ENCODE measurements around the gene CTDSPL2. TPM values are rescaled to one million over a fixed set of nuclear protein-coding genes. Genes with fewer than 3 reads are reported as not detected.

The CTDSPL2 gene
- total and polyA plus RNA-seq, 2 experiments from 2014 or later = 21.1 to 48.2 TPM

GRCh38 chr15:44468709-44469385, 41.4 kb downstream of the CTDSPL2 start:
- H3F3A ChIP-seq (ENCODE audit: insufficient read depth) = peaks cover 12% of the 10 kb centered on the region
- H3K4me2 ChIP-seq (ENCODE audit: unreplicated experiment) = peak overlapping the region; percentile 6
- H4K20me1 ChIP-seq (ENCODE audit: insufficient read depth) = no peaks in the 10 kb centered on the region
- peak overlapping the region; percentile 49 for H3K9ac ChIP-seq
- no peak overlapping the region for H3K4me3 ChIP-seq
- in situ Hi-C loops (cut with MboI) = no loop called here
- H3K36me3 ChIP-seq (ENCODE audit: low read depth) = peaks cover 10% of the 10 kb centered on the region; the same call in 1 of the 2 replicates
- no peak overlapping the region for H2AFZ ChIP-seq
- peaks cover 93% of the 10 kb centered on the region for H3K79me2 ChIP-seq (ENCODE audit: insufficient read depth)
- no peaks in the 10 kb centered on the region for H3K27me3 ChIP-seq (replicated peaks; ENCODE audit: insufficient read depth)
- WGBS, 2 experiments (ENCODE audit: low coverage in 1 of 2, low lambda C conversion rate in 2 of 2, missing lambda C conversion rate in 2 of 2) = 21 to 24% methylated on average over 3 of the region's 3 CpGs
- H3K27ac ChIP-seq = peak overlapping the region; percentile 74
- TF ChIP-seq EZH2 (IDR thresholded peaks at IDR 0.05; ENCODE audit: insufficient read depth, poor library complexity, severe bottlenecking) (no peak), EZH2phosphoT487 (IDR thresholded peaks at IDR 0.05; ENCODE audit: insufficient read depth, low read depth) (no peak)
- H3K4me1 ChIP-seq (ENCODE audit: insufficient read depth) = peaks cover 11% of the 10 kb centered on the region
- H3K9me3 ChIP-seq (ENCODE audit: low read depth) = no peaks in the 10 kb centered on the region
- peak; percentile 80 for DNase-seq
- no peaks in the 10 kb centered on the region for H3K9me2 ChIP-seq (ENCODE audit: insufficient read depth)

DNA sequence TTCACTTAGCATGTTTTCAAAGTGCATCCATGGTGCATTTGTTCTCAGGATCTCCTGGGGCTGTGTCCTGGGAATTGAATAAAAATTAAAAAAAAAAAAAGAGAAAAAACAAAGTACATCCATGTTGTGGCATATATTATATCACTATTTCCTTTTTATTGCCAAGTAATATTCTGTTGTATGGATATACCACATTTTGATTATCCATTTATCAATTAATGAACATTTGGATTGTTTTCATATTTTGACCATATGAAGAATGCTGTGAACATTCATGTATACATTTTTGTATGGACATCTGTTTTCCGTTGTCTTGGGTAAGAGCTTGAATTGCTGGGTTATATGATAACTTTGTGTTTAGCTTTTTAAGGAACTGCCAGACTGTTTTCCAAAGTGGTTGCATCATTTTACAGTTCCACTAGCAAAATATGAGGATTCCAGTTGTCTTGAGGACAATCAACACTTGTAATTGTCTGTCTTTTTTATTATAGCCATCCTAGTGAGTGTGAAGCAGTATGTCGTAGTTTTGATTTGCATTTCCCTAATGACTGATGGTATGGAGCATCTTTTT, 44.5 kb downstream of the CTDSPL2 start:
- H3K9me2 ChIP-seq (ENCODE audit: insufficient read depth) = no peaks in the 10 kb centered on the region
- H3K27me3 ChIP-seq (replicated peaks; ENCODE audit: insufficient read depth) = no peaks in the 10 kb centered on the region
- 97 to 98% methylated on average over 2 of the region's 2 CpGs for WGBS, 2 experiments (ENCODE audit: low coverage in 1 of 2, low lambda C conversion rate in 2 of 2, missing lambda C conversion rate in 2 of 2)
- in situ Hi-C loops (cut with MboI) = no loop called here
- no peak for DNase-seq
- no peak overlapping the region for H3K27ac ChIP-seq
- TF ChIP-seq EZH2 (IDR thresholded peaks at IDR 0.05; ENCODE audit: insufficient read depth, poor library complexity, severe bottlenecking) (no peak), EZH2phosphoT487 (IDR thresholded peaks at IDR 0.05; ENCODE audit: insufficient read depth, low read depth) (no peak)
- H3K4me1 ChIP-seq (ENCODE audit: insufficient read depth) = peaks cover 11% of the 10 kb centered on the region
- no peak overlapping the region for H3K4me3 ChIP-seq
- H3K4me2 ChIP-seq (ENCODE audit: unreplicated experiment) = no peak overlapping the region
- peaks cover 12% of the 10 kb centered on the region for H3F3A ChIP-seq (ENCODE audit: insufficient read depth)
- H4K20me1 ChIP-seq (ENCODE audit: insufficient read depth) = no peaks in the 10 kb centered on the region
- no peak overlapping the region for H2AFZ ChIP-seq
- no peak overlapping the region for H3K9ac ChIP-seq
- H3K9me3 ChIP-seq (ENCODE audit: low read depth) = no peaks in the 10 kb centered on the region
- peaks cover 86% of the 10 kb centered on the region for H3K79me2 ChIP-seq (ENCODE audit: insufficient read depth)
- H3K36me3 ChIP-seq (ENCODE audit: low read depth) = peaks cover 10% of the 10 kb centered on the region; the same call in 1 of the 2 replicates

DNA sequence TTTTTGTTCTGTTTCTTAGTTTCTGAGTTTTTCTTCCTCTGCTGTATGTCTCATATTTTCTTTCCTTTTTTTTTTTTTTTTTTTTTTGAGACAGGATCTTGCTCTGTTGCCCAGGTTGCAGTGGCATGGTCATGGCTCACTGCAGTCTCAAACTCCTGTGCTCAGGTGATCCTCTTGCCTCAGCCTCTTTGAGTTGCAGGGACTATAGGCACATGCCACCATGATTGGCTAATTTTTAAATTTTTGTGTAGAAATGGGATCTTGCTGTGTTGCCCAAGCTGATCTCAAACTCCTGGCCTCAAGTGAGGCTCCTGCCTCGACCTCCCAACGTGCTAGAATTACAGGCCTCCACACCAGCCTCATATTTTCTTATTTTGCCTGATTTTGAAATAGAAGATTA, 51.9 kb downstream of the CTDSPL2 start:
- Histone ChIP-seq H3K9ac (no peak overlapping the region), H3K27ac (no peak overlapping the region), H3K4me2 (ENCODE audit: unreplicated experiment) (no peak overlapping the region), H3K4me1 (ENCODE audit: insufficient read depth) (no peaks in the 10 kb centered on the region), H3F3A (ENCODE audit: insufficient read depth) (no peaks in the 10 kb centered on the region), H4K20me1 (ENCODE audit: insufficient read depth) (0 out of 2 replicates have a peak, but pooled peaks cover 11% of the 10 kb centered on the region), H3K27me3 (replicated peaks; ENCODE audit: insufficient read depth) (no peaks in the 10 kb centered on the region), H2AFZ (no peak overlapping the region), H3K36me3 (ENCODE audit: low read depth) (no peaks in the 10 kb centered on the region; the same call in 1 of the 2 replicates), H3K4me3 (no peak overlapping the region), H3K9me3 (ENCODE audit: low read depth) (no peaks in the 10 kb centered on the region), H3K79me2 (ENCODE audit: insufficient read depth) (peaks cover 81% of the 10 kb centered on the region), H3K9me2 (ENCODE audit: insufficient read depth) (no peaks in the 10 kb centered on the region)
- WGBS, 2 experiments (ENCODE audit: low coverage in 1 of 2, low lambda C conversion rate in 2 of 2, missing lambda C conversion rate in 2 of 2) = 98% methylated on average over 2 of the region's 2 CpGs
- TF ChIP-seq EZH2 (IDR thresholded peaks at IDR 0.05; ENCODE audit: insufficient read depth, poor library complexity, severe bottlenecking) = no peak
- TF ChIP-seq EZH2phosphoT487 (IDR thresholded peaks at IDR 0.05; ENCODE audit: insufficient read depth, low read depth) = no peak
- DNase-seq = no peak
- in situ Hi-C loops (cut with MboI) = loop anchor here (25.0 kb wide), 1 partner anchor 592 kb away; no protein-coding TSS in a partner anchor

- Histone ChIP-seq H3K9me3 (ENCODE audit: low read depth) (no peaks in the 10 kb centered on the region), H3K4me2 (ENCODE audit: unreplicated experiment) (no peak overlapping the region), H3K79me2 (ENCODE audit: insufficient read depth) (peaks cover 76% of the 10 kb centered on the region), H3K9me2 (ENCODE audit: insufficient read depth) (no peaks in the 10 kb centered on the region), H3K36me3 (ENCODE audit: low read depth) (peaks cover 1% of the 10 kb centered on the region; the same call in 1 of the 2 replicates), H3K27me3 (replicated peaks; ENCODE audit: insufficient read depth) (no peaks in the 10 kb centered on the region), H3K27ac (no peak overlapping the region), H3K4me1 (ENCODE audit: insufficient read depth) (no peaks in the 10 kb centered on the region), H3K4me3 (no peak overlapping the region), H2AFZ (no peak overlapping the region), H3F3A (ENCODE audit: insufficient read depth) (no peaks in the 10 kb centered on the region), H4K20me1 (ENCODE audit: insufficient read depth) (0 out of 2 replicates have a peak, but pooled peaks cover 11% of the 10 kb centered on the region), H3K9ac (no peak overlapping the region)
- in situ Hi-C loops (cut with MboI) = loop anchor here (25.0 kb wide), 1 partner anchor 595 kb away; no protein-coding TSS in a partner anchor
- WGBS, 2 experiments (ENCODE audit: low coverage in 1 of 2, low lambda C conversion rate in 2 of 2, missing lambda C conversion rate in 2 of 2) = 97 to 100% methylated on average over 2 of the region's 2 CpGs
- DNase-seq = no peak
- TF ChIP-seq EZH2phosphoT487 (IDR thresholded peaks at IDR 0.05; ENCODE audit: insufficient read depth, low read depth) (no peak), EZH2 (IDR thresholded peaks at IDR 0.05; ENCODE audit: insufficient read depth, poor library complexity, severe bottlenecking) (no peak)
Observed at GRCh38 chr15:44482090-44482489, 54.7 kb downstream of the CTDSPL2 start.
